ENCODE data around the gene EPB42.
"Not testable (repeated sequence)": the region's sequence is repeated elsewhere in the genome, so short reads cannot be mapped to it uniquely, and the experiment has no call there.

The EPB42 gene

GRCh38 chr15:43211224-43211735, 9.5 kb downstream of the EPB42 start:
- DNase-seq, result no peak

GRCh38 chr15:43210807-43211206, 10.0 kb downstream of the EPB42 start:
- DNase-seq, result no peak

GRCh38 chr15:43210172-43210745, 10.6 kb downstream of the EPB42 start:
- no peak for DNase-seq

- no peak for DNase-seq
Measured at GRCh38 chr15:43209059-43209824, 11.6 kb downstream of the EPB42 start.

GRCh38 chr15:43208052-43209002, 12.5 kb downstream of the EPB42 start:
- no peak for DNase-seq

- DNase-seq, result no peak
Measured at GRCh38 chr15:43207024-43207423, 13.8 kb downstream of the EPB42 start.

GRCh38 chr15:43206054-43206453, 14.8 kb downstream of the EPB42 start:
- DNase-seq, result no peak

GRCh38 chr15:43204016-43204901, 16.6 kb downstream of the EPB42 start:
- no peak for DNase-seq

- DNase-seq, result no peak
Measured at GRCh38 chr15:43199945-43200488, 20.8 kb downstream of the EPB42 start.

- no peak for DNase-seq
Measured at GRCh38 chr15:43198992-43199391, 21.8 kb downstream of the EPB42 start.

GRCh38 chr15:43198556-43198955, 22.3 kb downstream of the EPB42 start:
- DNase-seq, result not testable (repeated sequence)

GRCh38 chr15:43197773-43198172, 23.0 kb downstream of the EPB42 start:
- DNase-seq, result not testable (repeated sequence)

GRCh38 chr15:43196760-43197548, 23.9 kb downstream of the EPB42 start:
- DNase-seq, result no peak

- no peak for DNase-seq
Measured at GRCh38 chr15:43194795-43195194, 26.0 kb downstream of the EPB42 start.

- no peak for DNase-seq
Measured at GRCh38 chr15:43193710-43194109, 27.1 kb downstream of the EPB42 start.

- DNase-seq, result no peak
Measured at GRCh38 chr15:43190178-43190577, 30.6 kb downstream of the EPB42 start.

- DNase-seq, result no peak
Measured at GRCh38 chr15:43189296-43189695, 31.5 kb downstream of the EPB42 start.

GRCh38 chr15:43187544-43188155, 33.2 kb downstream of the EPB42 start:
- no peak for DNase-seq

- DNase-seq, result no peak
Measured at GRCh38 chr15:43186003-43186353, 34.8 kb downstream of the EPB42 start.

- peak; percentile 20 for DNase-seq
Measured at GRCh38 chr15:43185157-43186002, 35.4 kb downstream of the EPB42 start, which contains the start of gene CCNDBP1. Gene CCNDBP1, plus strand, starts transcription at chr15:43185403. Its CDS starts 96 bp downstream, at chr15:43185499.

Measured in NCI-H2107 (cell line).